Esophagus (tissue), 2 donors: ENCODE results near the gene WDFY1. TPM values are rescaled to one million over a fixed set of nuclear protein-coding genes. Genes with fewer than 3 reads are reported as not detected.

Experiments
- H3K27ac ChIP-seq, 2 donors: one replicate each; pipeline ENCODE4 v1.5.1; 2013; ENCODE audit warnings: low read depth in 2 of 2, mild to moderate bottlenecking in 2 of 2, inconsistent platforms in 1 of 2, low read length in 1 of 2, moderate library complexity in 1 of 2
- H3K27me3 ChIP-seq, 2 donors: one replicate each; pipeline ENCODE4 v1.6.1; 2013; ENCODE audit warnings: low read length in 2 of 2, control low read depth in 1 of 2, mild to moderate bottlenecking in 1 of 2; ENCODE audit not compliant: insufficient read depth in 2 of 2, control insufficient read depth in 1 of 2
- H3K36me3 ChIP-seq, 2 donors: one replicate each; pipeline ENCODE4 v1.6.1; 2013; ENCODE audit warnings: low read length in 1 of 2; ENCODE audit not compliant: control insufficient read depth in 2 of 2, insufficient read depth in 2 of 2
- H3K4me1 ChIP-seq, 2 donors: one replicate each; pipeline ENCODE4 v1.6.1; 2013; ENCODE audit warnings: low read length in 1 of 2; ENCODE audit not compliant: control insufficient read depth in 2 of 2, insufficient read depth in 2 of 2
- H3K4me3 ChIP-seq, 2 donors: one replicate each; pipeline ENCODE4 v1.5.1; 2013; ENCODE audit warnings: low read length in 2 of 2, mild to moderate bottlenecking in 2 of 2, low read depth in 1 of 2, moderate library complexity in 1 of 2
- H3K9me3 ChIP-seq, 2 donors: one replicate each; pipeline ENCODE4 v1.6.1; 2013; ENCODE audit warnings: mild to moderate bottlenecking in 2 of 2, low read depth in 1 of 2, low read length in 1 of 2, moderate library complexity in 1 of 2; ENCODE audit not compliant: control insufficient read depth in 2 of 2, insufficient read depth in 1 of 2
- WGBS, 2 donors: extraction: QIAGEN DNeasy Blood & Tissue Kit; methylation state at CpG; one replicate each; pipeline ENCODE4 v1.1.7; 2013; 5-methylcytosine and 5-hydroxymethylcytosine counted together
- polyA plus RNA-seq, 2 donors: library from polyadenylated mRNA; stranded (reverse); fragments of 200-250 nt; gene quantifications; one replicate each; pipeline ENCODE4 v1.2.3, GENCODE V29; 2013
- donor health status: healthy with polysubstance abuse.
- donor health status: Bipolar disorder and iron deficiency.

The WDFY1 gene
- polyA plus RNA-seq, 2 donors = 5.0 to 8.7 TPM

- Histone ChIP-seq H3K4me1 (peaks cover 0 to 2% of the 10 kb centered on the region in 2 donors), H3K9me3 (no peaks in the 10 kb centered on the region)
These were observed 110.7 kb downstream of the WDFY1 start for GRCh38 chr2:223834431-223834830.

GRCh38 chr2:223832241-223832903 lies 112.8 kb downstream of the WDFY1 start:
- WGBS, 2 donors = 50 to 61% methylated on average over 8 of the region's 8 CpGs
- no peaks in the 10 kb centered on the region for H3K9me3 ChIP-seq
- H3K4me1 ChIP-seq = peaks cover 0 to 2% of the 10 kb centered on the region in 2 donors
- no peaks in the 10 kb centered on the region for H3K36me3 ChIP-seq
- H3K4me3 ChIP-seq = no peak overlapping the region
- no peaks in the 10 kb centered on the region for H3K27me3 ChIP-seq
- no peak overlapping the region for H3K27ac ChIP-seq

More at GRCh38 chr2:223834431-223834830, 110.7 kb downstream of the WDFY1 start:
- no peaks in the 10 kb centered on the region for H3K36me3 ChIP-seq
- 94 to 96% methylated on average over 1 of the region's 1 CpG for WGBS, 2 donors
- no peak overlapping the region for H3K27ac ChIP-seq
- H3K27me3 ChIP-seq = no peaks in the 10 kb centered on the region
- H3K4me3 ChIP-seq = no peak overlapping the region

- Histone ChIP-seq H3K4me3 (no peak overlapping the region), H3K4me1 (no peaks in the 10 kb centered on the region), H3K36me3 (no peaks in the 10 kb centered on the region), H3K9me3 (no peaks in the 10 kb centered on the region), H3K27me3 (no peaks in the 10 kb centered on the region), H3K27ac (no peak overlapping the region)
- 91 to 97% methylated on average over 5 of the region's 5 CpGs for WGBS, 2 donors
These were observed 116.0 kb downstream of the WDFY1 start for GRCh38 chr2:223829128-223829527.

- 94% methylated on average over 6 of the region's 6 CpGs for WGBS, 2 donors
- Histone ChIP-seq H3K27me3 (no peaks in the 10 kb centered on the region), H3K4me1 (no peaks in the 10 kb centered on the region), H3K27ac (no peak overlapping the region), H3K36me3 (no peaks in the 10 kb centered on the region), H3K4me3 (no peak overlapping the region), H3K9me3 (no peaks in the 10 kb centered on the region)
These were observed 116.8 kb downstream of the WDFY1 start for GRCh38 chr2:223828314-223828713.

- Histone ChIP-seq H3K4me1 (no peaks in the 10 kb centered on the region), H3K27ac (no peak overlapping the region), H3K9me3 (no peaks in the 10 kb centered on the region), H3K36me3 (no peaks in the 10 kb centered on the region), H3K27me3 (no peaks in the 10 kb centered on the region), H3K4me3 (no peak overlapping the region)
- 71 to 73% methylated on average over 4 of the region's 4 CpGs for WGBS, 2 donors
These were observed 118.1 kb downstream of the WDFY1 start for GRCh38 chr2:223826995-223827394.

Other genes starting within 250 kb of the WDFY1 start
- gene AP1S3, start 107.8 kb downstream of the WDFY1 start, polyA plus RNA-seq = 1 to 10 TPM; 2.2 to 5.7 TPM
- 10 to 100 TPM in 1 of 2 donors, 1 to 10 TPM in 1; 8.6 to 17.8 TPM for gene MRPL44, start 12.1 kb upstream of the WDFY1 start, polyA plus RNA-seq
- 10 to 100 TPM; 16.6 to 19.6 TPM for gene SERPINE2, start 94.0 kb upstream of the WDFY1 start, polyA plus RNA-seq